Hematopoietic multipotent progenitor cell treated with erythropoietin and hydrocortisone succinate and interleukin-3 and kit ligand, for 6 days (in vitro differentiated cells): ENCODE data around the gene SRPK2.
"Not testable (repeated sequence)": the region's sequence is repeated elsewhere in the genome, so short reads cannot be mapped to it uniquely, and the experiment has no call there.

Experiments
- DNase-seq: peaks from one replicate; pipeline ENCODE4 v3.0.0-alpha.2; 2015

The SRPK2 gene

DNA sequence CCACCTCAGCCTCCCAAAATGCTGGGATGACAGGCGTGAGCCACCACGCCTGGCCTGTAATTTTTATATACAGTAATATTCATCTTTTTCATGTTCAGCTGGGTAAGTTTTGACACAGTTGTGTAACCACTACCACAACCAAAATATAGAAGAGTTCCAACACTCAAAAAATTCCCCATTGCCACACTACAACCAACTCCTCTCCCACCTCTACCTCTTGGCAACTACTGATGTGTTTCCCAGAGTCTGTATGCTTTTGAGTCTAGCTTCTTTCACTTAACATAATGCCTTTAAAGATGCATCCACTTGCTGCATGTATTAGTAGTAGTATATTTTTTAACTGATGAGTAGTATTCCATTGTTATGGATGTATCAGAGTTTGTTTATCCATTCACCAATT lies 90.7 kb downstream of the SRPK2 start:
- no peak for DNase-seq

DNA sequence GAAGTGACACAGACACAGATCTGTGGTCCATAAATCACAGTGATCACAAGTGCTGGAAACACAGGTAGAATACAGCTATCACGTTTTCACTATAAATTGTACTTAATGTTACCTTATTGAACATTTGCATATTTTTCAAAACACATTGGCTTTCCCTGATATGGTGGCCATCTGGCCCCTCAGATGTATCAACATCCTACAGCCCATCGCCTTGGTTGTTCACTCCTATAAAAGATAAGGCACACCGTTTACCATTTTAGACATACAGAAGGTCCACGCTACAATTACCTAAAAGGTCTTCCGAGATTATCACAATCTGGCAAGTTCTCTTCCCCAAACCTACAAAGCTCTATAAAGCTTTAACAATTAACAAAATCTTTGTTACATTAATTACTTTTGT lies 91.4 kb downstream of the SRPK2 start:
- DNase-seq, result no peak

DNA sequence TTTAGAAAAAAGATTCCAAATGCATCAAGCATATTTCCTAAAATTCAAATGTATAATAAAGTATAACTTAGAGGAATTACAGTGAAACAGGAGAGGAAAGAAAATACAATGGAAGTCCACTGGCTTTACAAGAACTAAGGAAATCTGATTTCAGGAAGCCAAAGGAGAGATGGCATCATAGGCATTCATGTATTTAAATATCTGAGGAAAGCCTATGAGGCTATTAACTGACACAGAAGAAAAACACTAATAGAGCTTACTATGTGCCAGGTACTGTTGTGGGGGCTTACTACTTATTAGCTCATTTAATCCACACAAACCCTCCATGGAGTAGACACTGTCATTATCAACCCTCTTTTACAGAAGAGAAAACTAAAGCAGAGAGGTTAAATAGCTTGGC lies 92.2 kb downstream of the SRPK2 start:
- no peak for DNase-seq

DNA sequence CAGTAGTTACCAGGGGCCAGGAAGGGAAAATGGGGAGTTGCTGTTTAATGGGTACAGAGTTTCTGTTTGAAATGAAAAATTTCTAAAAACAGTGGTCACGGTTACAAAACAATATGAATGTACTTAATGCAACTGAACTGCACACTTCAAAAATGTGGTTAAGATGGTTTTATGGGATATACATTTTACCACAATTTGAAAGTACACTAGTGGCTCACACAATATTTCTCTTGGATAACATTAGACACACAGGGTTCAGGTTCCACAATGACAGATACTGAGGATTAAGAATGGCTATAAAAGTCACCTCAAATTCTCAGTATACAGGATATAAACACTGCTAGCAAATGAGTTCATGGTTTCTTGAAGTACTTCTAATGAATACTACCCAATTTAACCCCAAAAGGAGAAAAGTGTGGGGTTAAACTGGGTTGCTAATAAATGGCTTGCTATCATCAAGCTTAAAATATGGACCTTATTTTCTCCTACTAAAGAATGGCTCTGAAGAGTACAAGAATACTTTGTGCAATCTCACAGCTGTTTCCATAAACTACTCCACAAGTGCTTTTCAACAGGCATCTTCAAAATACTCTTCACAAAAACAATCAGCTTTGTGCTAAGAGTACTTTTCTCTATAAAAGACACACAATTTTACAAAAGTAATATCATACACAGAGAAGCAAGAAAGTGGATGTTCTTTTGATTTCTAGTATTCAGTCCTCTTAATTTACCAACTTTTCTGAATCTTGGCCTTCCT lies 92.9 kb downstream of the SRPK2 start:
- no peak for DNase-seq

DNA sequence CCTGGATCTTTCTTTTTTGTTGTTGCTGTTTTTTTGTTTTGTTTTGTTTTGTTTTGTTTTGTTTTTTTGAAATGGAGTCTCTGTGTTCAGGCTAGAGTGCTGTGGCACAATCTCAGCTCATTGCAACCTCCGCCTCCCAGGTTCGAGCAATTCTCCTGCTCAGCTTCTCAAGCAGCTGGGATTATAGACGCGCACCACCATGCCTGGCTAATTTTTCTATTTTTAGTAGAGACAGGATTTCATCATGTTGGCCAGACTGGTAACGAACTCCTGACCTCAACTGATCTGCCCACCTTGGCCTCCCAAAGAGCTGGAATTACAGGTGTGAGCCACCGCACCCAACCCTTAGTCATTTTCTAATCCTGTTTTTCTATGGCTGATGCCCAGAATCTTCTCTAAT lies 94.2 kb downstream of the SRPK2 start:
- not testable (repeated sequence) for DNase-seq

DNA sequence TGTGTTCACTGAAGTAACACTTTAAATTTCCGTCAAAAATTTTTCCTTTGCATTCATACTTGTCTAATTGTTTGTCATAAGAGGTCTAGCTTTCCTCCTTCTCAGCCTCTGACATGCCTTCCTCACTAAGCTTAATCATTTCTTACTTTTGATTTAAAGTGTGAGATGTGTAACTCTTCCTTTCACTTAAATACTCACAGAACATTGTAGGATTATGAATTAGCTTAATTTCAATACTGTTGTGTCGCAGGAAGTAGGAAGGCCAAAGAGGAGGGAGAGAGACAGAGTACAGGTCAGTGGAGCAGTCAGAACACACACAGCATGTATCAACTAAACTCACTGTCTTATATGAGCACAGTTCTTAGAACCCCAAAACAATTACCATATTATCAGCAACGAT lies 99.0 kb downstream of the SRPK2 start:
- DNase-seq, result no peak

DNA sequence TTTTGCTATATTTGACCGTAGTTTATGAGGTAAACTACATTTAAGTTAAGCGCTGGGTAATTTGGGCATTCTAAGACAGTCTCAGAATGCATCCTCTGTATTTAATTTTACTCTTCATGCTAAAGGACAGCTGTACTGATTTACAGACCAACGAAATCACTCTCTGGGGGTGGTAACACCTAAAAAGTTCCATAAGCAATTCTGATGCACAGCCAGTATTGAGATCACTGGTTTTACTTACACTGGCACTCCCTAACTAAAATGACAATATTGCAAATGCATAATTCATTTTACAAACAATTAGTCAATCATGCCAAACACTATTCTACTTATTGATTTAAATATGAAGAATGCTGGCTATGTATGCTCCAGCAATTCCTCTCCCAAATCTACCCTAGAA lies 102.3 kb downstream of the SRPK2 start:
- no peak for DNase-seq

DNA sequence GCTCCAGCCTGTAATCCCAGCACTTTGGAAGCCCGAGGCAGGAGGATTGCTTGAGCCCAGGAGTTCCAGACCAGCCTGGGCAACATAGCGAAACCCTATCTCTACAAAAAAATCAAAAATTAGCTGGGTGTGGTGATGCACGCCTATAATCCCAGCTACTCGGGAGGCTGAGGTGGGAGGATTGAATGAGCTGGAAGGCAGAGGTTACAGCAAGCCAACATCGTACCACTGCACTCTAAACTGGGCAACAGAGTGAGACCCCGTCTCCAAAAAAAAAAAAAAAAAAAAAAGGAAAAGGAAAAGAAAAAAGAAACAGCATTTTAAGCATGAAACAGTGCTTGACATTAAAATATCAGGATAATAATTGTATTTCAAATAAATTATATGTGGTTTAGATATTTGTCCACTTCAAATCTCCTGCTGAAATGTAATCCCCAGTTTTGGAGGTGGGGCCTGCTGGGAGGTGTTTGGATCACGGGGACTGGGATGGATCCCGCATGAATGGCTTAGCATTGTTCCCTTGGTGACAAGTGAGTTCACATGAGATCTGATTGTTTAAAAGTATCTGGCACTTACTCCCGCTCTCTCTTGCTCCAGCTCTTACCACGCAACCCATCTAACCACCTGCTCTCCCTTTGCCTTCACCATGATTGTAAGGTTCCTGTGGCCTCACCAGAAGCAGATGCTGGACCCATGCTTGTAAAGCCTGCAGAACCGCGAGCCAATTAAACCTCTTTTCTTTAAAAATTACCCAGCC lies 103.4 kb downstream of the SRPK2 start:
- DNase-seq, result no peak

DNA sequence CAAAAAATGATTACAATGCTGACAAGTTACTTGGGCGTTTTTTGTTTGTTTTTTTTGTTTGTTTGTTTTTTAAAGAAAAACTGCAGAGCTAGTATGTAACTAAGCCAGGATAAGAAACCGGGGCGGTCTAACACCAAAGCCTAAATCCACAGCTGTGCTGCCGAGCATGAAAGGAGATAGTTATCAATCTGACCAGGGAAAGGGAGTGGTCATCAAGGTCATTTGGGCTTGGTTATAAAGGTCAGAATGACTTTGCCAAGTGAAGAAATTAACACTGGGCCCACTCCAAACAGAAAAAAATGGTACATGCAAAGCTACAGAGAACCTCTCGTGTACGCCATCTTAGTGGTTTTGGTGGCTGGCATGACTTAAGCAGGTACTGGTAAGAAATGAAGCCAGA lies 104.7 kb downstream of the SRPK2 start:
- DNase-seq, result no peak

DNA sequence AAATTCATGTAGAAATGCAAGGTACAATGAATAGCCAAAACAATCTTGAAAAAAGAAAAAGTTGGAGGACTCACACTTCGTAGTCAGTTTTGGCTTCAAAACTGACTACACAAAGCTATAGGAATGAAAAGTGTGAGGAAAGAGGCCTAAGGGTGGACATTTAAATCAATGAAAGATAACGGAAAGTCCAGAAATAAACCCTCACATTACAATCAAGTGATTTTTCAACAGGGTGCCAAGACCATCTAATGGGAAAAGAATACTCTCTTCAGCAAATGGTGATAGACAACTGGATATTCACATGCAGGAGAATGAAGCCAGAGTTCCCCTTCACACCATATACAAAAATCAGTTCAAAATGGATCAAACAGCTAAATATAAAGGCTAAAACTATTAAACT lies 106.8 kb downstream of the SRPK2 start:
- no peak for DNase-seq

DNA sequence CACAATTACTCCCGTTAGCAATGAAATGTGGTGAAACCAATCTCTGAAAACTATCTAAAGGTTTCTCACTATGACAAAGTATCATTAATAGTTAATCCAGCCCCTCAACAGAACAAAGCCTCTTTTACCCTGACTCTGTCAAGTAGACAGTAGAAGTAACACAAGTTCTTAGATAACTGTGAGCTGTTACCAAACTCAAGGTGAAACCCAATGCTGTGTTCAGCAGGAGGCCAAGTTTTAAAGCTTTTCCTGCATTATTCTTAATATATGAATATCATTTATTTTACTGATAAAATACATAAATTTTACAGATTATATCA lies 109.1 kb downstream of the SRPK2 start:
- no peak for DNase-seq

DNA sequence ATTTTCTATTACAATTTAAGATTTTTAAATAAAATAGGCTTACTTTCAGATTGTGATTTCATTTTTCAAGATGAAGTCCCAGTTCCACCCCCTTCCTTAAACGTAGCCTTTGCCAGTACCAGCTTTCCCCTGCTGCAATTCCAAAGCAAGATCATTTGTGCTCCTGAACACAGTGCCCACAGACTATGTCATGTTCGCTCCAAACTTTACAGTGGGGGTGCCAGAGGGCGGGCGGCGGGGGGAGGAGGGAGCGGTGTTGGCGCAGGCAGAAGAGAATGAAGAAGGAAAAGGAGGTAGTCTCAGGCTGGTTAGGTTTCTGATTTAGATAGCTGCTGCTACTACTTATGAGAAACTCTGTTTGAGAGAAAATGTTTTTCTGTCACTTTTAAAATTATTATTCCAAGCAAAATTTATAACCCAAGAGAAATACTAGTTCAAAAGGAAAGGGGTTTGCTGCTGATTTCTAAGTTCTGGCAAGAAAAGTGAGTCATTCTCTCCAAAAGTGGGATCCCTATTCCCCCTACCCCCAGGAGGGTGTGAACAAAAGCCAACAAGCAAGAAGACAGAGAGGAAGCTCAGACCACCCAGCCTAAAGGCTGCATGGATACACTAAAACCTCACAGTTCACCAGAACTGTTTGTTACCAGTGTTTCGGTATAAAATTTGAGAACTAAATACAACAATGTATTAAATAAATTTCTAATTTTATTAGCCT lies 109.6 kb downstream of the SRPK2 start:
- no peak for DNase-seq

DNA sequence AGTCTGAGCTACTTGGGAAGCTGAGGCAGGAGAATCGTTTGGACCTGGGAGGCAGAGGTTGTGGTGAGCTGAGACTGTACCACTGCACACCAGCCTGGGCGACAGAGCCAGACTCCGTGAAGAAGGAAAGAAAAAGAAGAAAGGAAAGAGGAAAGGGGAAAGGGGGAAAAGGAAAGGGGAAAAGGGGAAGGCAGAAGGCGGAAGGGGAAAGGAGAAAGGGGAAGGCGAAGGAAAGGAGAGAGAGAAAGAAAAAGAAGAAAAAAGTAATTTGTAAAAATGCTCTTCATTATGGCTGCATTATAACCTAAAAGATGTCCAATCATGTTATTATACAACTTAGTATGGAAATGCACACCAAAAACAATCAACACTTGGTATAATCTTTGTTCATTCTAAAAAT lies 110.2 kb downstream of the SRPK2 start:
- DNase-seq, result no peak

DNA sequence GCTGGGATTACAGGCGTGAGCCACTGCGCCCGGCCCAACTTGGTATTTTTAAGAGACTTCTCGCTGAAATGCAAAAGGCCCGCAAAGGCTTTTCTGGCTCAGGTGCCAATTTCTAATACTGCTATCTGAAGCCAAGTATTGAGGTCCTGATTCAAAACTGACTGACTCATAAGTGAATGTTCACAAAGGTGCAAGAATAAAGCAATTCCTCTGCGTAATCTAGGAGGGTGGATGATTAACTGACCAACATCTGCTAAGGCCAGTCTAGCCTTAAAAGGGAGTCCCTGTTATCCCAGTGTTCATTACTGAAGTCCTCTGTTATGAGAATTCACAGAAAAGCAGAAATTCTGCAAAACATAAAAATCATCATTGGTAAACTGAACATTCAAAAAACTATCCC lies 111.4 kb downstream of the SRPK2 start:
- no peak for DNase-seq

DNA sequence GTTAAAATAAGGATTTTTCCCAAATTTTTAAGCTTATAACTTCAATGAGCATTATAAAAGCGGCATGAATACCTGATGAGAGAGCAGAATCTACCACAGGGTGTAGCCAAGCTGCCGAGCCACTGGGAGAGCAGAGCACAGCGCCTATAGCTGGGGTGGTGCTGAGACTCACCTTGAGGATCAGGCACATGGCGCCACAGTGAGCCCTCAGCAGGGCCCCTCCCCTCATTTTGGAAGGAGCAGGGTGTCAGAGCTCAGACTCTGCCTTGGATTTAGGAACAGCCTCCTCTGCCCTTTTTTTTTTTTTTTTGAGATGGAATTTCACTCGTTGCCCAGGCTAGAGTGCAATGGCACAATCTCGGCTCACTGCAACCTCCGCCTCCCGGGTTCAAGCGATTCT lies 118.6 kb downstream of the SRPK2 start:
- DNase-seq, result no peak

DNA sequence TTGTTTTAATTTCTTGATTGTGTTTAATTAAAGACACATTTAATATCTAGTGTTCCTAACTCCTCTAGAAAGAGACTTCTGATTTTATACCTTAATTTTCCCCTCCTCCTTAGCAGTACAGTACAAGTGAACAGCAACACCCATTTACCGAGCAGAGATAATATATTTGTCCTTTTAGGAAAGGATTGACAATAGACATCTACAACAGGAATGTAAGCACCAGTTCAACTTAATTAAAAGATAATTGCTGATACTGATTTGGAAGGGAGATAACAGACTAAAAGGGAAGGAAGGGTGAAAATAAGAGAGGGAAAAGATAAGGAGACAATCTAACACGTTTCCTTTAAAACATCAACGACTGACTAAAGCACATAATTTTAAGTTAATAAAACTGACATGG lies 119.3 kb downstream of the SRPK2 start:
- DNase-seq, result no peak

DNA sequence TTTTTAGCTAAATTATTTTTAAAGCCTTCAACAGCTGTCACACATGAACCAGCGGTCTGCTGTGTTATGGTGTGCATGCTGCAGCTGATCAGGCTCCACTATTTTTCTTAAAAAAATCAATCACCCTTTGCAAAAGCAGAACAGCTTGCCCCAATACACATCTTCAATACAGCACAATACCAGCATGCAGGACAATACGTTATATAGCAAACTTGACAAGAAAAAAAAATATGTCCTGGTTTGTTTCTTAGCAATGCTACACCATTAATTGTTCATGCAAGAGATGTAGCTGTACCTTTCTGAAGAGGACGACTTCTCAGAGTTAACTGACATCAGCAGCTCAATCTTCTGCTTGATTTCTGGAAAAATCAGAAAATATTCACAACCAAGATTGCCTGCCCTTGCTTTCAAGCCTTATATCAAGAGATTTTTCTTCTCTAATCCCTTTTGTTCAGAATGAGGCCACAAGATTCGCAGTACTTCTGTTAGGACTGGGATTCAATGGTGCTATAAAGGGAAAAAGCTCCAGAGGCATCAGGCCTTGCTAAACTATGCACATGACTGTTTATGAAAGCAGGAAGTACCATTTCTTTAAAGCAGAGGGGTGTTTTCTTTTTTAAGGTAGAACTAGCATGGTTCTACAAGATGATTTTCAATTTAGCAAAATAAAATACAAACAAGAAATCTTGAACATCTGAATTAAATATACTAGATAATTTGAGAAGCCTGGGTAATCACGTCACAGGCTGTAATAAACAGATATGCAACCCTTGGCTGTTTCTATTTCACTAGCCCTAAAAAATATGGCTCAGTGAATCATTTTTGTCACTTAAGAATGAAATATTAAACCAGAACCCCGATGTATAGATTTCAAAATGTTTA lies 120.0 kb downstream of the SRPK2 start:
- peak; percentile 74 for DNase-seq

DNA sequence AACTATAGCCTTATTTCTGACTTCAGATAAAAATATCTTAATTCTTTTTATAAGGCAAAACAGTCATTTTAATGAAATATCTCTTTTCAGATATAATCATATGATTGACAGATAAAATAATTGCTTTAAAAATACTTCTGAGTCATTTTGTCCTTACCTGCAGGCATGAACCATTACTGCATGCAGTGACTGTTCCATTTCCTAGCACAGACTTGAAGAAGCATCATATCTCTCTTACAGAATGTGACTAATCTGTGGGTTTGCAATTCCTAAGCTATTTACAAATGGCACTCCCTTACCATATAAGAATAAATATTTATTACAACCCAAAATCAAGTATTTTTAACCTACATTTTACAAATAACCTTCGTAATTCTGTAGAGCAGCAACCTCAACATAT lies 120.7 kb downstream of the SRPK2 start:
- peak; percentile 45 for DNase-seq

DNA sequence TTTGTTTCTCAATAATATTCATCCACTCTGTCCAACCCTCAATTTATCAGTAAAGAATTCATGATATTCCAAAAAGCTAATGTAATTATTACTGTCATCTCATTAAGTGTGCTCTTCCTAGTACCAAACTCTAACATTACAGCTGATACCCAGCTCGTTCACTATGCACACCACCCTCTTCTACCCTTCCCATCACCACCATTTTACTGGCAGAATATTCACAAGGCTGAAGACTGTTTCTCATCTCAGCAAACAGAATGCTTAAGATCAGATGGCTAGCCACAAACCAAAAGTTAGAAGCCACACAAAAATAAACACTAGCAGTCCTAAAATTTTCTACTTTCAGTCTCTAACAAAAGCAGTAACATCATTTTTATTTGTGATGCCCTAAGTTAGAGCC lies 121.5 kb downstream of the SRPK2 start:
- no peak for DNase-seq

DNA sequence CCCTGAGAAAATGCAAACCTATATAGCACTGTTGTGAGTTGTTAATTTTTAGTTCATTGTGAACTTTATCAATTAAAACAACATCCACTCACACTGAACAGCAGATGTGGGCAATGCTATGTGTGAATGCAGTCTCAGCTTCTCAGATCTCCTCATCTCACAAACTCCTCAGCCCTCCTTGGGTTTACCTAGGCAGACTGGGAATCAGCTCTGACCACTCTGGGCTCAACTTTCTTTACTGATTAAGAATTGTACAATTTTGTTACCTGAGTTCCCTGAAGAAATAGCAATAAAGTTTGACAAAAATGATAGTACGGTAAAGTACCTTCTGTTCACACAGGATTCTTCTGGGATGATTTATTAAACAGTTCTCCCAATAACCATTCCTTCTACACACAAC lies 124.0 kb downstream of the SRPK2 start:
- no peak for DNase-seq

DNA sequence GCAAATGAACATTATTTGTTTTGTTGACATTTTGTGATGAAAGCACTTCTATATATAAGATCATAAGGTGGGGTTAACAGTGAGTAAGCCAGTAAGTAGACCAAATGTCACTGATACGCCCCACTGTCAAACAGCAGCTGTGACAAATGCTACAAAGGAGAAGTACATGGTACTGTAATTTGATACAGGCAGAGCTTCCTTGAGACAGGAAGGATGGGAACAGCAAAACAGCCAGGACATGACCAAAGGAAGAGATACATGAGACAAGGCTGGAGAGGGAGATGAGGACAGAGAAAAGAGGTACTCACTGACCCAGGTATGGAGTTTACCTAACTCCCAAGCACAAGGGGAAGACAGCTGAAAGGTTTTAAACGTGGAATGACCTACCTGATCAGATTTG lies 127.0 kb downstream of the SRPK2 start:
- no peak for DNase-seq

DNA sequence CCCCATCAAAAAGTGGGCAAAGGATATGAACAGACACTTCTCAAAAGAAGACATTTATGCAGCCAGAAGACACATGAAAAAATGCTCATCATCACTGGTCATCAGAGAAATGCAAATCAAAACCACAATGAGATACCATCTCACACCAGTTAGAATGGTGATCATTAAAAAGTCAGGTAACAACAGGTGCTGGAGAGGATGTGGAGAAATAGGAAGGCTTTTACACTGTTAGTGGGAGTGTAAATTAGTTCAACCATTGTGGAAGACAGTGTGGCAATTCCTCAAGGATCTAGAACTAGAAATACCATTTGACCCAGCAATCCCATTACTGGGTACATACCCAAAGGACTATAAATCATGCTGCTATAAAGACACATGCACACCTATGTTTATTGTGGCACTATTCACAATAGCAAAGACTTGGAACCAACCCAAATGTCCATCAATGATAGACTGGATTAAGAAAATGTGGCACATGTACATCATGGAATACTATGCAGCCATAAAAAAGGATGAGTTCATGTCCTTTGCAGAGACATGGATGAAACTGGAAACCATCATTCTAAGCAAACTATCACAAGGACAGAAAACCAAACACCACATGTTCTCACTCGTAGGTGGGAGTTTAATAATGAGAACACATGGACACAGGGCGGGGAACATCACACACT lies 128.4 kb downstream of the SRPK2 start:
- not testable (repeated sequence) for DNase-seq

DNA sequence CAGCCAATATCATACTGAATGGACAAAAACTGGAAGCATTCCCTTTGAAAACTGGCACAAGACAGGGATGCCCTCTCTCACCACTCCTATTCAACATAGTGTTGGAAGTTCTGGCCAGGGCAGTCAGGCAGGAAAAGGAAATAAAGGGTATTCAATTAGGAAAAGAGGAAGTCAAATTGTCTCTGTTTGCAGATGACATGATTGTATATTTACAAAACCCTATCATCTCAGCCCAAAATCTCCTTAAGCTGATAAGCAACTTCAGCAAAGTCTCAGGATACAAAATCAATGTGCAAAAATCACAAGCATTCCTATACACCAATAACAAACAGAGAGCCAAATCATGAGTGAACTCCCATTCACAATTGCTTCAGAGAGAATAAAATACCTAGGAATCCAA lies 129.8 kb downstream of the SRPK2 start:
- DNase-seq, result not testable (repeated sequence)
